Endothelial cell of umbilical vein (primary cell): Measurements from ENCODE around the gene RIT2.

Experiments
- CTCF ChIP-seq, 2 donors: IDR thresholded peaks; 1 replicate in 1 of 2; 2 replicates in 1 of 2; pipeline ENCODE4 v1.5.1; 2011; ENCODE audit warnings: low read length in 2 of 2, mild to moderate bottlenecking in 2 of 2, moderate library complexity in 2 of 2, control low read depth in 1 of 2, inconsistent platforms in 1 of 2, low read depth in 1 of 2; ENCODE audit not compliant: insufficient read depth in 1 of 2; ENCODE audit errors: extremely low read depth in 1 of 2
- POLR2A ChIP-seq: IDR thresholded peaks from 2 replicates; pipeline ENCODE4 v1.6.1; 2012; ENCODE audit warnings: low read depth, mild to moderate bottlenecking, control low read depth, low read length
- POLR2AphosphoS5 ChIP-seq: IDR thresholded peaks from 2 replicates; pipeline ENCODE4 v1.6.1; 2012; ENCODE audit warnings: low read depth, mild to moderate bottlenecking, control low read depth, low read length, moderate library complexity; ENCODE audit not compliant: insufficient read depth

DNA sequence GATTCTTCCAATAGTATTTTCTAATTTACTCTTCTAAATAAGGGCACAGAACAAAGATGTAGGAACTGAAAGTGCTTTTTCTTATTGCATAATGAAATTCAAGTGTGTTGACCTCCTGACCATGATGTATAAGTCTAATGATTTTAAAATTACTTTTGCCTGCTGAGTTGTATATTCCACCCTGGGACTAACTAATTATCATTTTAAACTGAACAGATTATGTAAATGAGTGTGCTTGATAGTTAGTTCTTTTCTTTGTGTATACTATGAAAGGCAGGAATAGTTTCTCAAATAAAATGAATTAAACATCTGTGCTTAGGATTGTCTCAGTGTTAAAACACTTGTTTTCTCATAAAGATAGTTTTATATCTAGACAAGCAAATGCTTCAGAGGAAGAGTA lies 284.5 kb downstream of the RIT2 start:
- TF ChIP-seq POLR2A: no peak
- no peak for TF ChIP-seq CTCF (IDR thresholded peaks at IDR 0.05; ENCODE audit: extremely low read depth in 1 of 2, insufficient read depth in 1 of 2, low read depth in 1 of 2, low read length in 2 of 2)
- no peak for TF ChIP-seq POLR2AphosphoS5
